Measurements from ENCODE around the gene RAMP1.

Gene RAMP1

GRCh38 chr2:237876061-237876526 is 16.7 kb downstream of the RAMP1 start:
- no peak for DNase-seq (ENCODE audit: extremely low read depth in 1 of 2, low read depth in 1 of 2)

- DNase-seq (ENCODE audit: extremely low read depth in 1 of 2, low read depth in 1 of 2) = no peak
Measured at GRCh38 chr2:237876532-237876931, 17.1 kb downstream of the RAMP1 start.

DNA sequence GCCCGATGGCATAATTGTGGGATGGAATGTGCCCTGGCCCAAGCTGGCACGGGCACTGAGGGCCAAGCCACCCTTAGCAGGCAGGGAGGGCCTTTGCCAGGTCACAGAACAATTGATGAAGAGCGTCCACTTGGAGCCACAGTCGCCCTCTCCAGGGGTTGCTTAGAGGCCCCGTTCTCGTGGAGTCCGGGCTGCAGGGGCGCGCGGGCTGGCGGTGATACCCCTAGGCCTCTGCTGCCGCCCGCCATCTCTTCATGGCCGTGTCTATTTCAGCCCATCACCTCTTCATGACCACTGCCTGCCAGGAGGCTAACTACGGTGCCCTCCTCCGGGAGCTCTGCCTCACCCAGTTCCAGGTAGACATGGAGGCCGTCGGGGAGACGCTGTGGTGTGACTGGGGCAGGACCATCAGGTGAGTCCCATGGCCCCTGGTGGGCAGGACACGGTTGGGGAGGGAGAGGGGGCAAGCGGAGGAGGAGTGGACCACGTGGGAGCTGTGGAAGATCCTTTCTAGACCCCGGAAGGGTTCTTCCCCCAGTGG is 17.6 kb downstream of the RAMP1 start:
- DNase-seq (ENCODE audit: extremely low read depth in 1 of 2, low read depth in 1 of 2) = no peak

- DNase-seq (ENCODE audit: extremely low read depth in 1 of 2, low read depth in 1 of 2) = no peak
Measured at GRCh38 chr2:237877576-237878307, 18.3 kb downstream of the RAMP1 start.

GRCh38 chr2:237878321-237879057 is 19.1 kb downstream of the RAMP1 start:
- no peak for DNase-seq (ENCODE audit: extremely low read depth in 1 of 2, low read depth in 1 of 2)

DNA sequence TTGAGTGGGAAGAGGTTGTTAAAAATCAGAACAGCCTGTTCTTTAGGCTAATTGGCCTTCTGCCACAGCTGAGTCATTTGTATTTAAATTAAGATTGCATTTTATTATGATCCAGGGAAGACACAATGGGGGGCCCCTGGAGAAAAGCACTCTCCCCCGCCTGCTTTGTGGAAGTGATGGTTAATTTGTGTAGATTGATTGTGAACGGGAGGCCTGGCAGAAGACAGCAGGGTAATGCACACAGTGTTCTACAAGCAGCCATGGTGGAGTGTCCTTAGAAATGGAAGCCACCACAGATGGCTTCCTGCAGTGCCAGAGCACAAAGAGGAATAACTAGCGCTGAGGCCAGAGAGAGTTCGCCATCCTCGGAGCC is 19.6 kb downstream of the RAMP1 start:
- no peak for DNase-seq (ENCODE audit: extremely low read depth in 1 of 2, low read depth in 1 of 2)

DNA sequence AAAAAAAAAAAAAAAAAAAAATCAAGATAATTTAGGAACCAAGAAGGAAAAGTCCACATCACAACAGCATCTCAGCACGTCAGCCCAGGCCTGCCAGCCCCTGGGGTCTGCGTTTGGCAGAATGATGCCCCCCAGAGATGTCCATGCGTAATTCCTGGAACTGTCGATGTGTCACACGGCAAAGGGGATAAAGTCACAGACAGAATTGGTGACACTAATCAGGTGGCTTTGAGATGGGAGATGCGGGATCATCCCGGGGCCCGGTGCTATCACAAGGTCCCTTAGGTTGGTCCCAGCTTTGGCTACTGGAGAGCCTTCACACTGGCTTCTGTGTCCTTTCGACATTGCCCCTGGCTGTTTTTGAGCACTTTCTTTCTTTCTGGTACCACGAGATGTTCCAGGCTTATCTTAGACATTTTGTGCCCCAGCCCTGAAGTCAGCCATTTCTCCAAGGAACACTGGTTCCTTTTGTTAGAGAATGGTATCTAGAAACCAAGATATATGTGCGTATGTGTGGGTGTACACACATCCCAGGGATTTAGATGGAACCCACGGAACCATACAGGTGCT is 20.7 kb downstream of the RAMP1 start:
- no peak for DNase-seq (ENCODE audit: extremely low read depth in 1 of 2, low read depth in 1 of 2)

GRCh38 chr2:237882510-237883481 is 23.4 kb downstream of the RAMP1 start:
- DNase-seq (ENCODE audit: extremely low read depth in 1 of 2, low read depth in 1 of 2) = no peak

DNA sequence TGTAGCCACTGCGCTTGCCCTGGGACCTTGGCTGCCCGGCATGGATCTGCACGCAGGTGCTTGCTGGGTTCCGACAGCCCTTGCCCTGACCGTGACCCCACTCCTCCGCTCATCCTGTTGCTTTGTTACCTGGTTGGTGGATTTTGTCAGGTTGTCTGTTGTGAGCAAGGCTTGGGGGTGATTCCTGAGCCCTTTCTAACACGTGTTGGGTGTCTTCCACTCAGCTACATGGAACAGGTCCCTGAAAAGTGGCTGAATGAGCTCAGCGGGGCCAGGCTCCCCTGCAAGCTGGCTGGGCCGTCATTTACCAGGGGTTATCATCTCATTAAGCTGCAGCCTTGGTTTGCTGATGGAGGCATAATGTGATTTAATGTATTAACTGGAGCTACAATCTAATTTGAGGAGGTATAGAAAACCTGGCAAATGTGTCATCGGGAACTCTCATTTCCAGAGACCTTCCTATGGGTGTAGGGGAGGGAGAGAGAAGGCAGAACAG is 24.6 kb downstream of the RAMP1 start:
- DNase-seq (ENCODE audit: extremely low read depth in 1 of 2, low read depth in 1 of 2) = no peak

GRCh38 chr2:237884681-237885080 is 25.3 kb downstream of the RAMP1 start:
- DNase-seq (ENCODE audit: extremely low read depth in 1 of 2, low read depth in 1 of 2) = no peak

GRCh38 chr2:237885111-237885930 is 25.9 kb downstream of the RAMP1 start:
- DNase-seq (ENCODE audit: extremely low read depth in 1 of 2, low read depth in 1 of 2) = no peak

- DNase-seq (ENCODE audit: extremely low read depth in 1 of 2, low read depth in 1 of 2) = no peak
Measured at GRCh38 chr2:237885931-237886684, 26.7 kb downstream of the RAMP1 start.

DNA sequence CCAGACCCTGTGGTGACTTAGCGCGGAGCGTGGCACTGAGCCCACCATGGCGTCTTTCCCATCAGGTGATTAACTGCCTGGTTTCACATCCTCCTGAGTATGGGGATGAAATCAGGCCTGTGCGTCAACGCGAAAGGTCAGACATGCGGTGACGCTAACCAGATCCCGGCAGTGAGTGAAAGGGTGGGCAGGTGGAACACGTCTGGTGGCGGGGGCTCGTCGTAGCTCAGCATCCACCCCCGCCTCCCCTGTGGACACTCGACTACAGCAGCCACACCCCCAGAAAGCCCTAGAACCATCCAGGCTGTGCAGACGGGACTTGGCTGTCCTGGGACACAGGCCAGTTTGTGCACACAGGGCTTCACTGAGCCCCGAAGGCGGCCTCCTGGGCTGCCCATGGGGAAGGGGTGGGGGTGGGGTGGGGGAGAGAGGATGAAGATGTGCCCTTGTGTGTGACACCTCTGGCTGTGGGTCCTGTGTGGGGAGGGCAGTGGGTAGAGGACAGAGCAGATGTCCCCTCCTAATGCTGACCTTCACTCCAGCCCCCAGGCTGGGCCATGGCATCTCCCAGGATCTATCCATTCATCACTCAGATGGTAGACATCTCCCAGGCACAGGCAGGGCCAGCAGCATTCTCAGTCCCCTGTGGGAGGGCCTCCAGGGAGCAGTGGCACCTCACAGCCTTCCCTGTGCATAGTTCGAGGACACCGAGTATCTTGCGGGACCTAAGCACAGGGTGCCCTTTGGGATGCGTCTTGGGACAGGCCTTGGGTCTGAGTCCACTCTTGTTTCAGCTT is 27.5 kb downstream of the RAMP1 start:
- no peak for DNase-seq (ENCODE audit: extremely low read depth in 1 of 2, low read depth in 1 of 2)

- no peak for DNase-seq (ENCODE audit: extremely low read depth in 1 of 2, low read depth in 1 of 2)
Measured at GRCh38 chr2:237888389-237888788, 29.0 kb downstream of the RAMP1 start.

- DNase-seq (ENCODE audit: extremely low read depth in 1 of 2, low read depth in 1 of 2) = no peak
Measured at GRCh38 chr2:237889016-237889415, 29.6 kb downstream of the RAMP1 start.

DNA sequence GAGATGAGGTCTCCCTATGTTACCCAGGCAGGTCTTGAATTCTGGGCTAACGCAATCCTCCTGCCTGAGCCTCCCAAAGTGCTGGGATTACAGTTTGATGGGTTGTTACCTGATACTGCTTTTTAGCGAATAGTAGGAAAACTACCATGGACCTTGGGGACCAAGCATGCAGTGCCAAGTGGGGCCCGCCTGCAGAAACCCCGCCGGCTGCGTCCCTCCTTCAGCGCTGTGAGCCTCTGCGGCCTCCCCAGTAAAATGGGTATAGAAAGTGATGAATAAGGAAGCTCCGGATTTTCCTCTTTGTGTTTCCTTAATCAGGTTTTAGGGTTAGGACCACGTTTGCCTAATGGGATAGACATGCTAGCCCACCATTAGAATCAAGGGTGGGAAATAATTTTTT is 30.4 kb downstream of the RAMP1 start:
- no peak for DNase-seq (ENCODE audit: extremely low read depth in 1 of 2, low read depth in 1 of 2)

DNA sequence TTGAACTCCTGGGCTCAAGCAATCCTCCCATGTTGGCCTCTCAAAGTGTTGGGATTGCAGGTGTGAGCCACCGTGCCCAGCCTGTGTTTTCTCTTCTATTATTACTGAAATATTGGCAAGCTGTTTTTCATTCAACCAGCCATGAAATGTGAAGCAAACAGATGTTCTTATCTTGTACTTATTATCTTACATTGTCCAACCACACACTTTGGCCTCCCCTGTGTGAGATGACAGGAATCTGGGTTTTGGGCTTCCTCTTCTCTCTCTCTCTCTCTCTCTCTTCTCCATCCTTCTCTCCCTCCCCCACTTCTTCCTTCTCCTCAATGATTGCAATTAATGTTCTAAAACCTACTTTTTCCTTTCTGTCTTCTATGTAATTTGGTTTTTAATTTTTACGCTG is 33.1 kb downstream of the RAMP1 start:
- no peak for DNase-seq (ENCODE audit: extremely low read depth in 1 of 2, low read depth in 1 of 2)

DNA sequence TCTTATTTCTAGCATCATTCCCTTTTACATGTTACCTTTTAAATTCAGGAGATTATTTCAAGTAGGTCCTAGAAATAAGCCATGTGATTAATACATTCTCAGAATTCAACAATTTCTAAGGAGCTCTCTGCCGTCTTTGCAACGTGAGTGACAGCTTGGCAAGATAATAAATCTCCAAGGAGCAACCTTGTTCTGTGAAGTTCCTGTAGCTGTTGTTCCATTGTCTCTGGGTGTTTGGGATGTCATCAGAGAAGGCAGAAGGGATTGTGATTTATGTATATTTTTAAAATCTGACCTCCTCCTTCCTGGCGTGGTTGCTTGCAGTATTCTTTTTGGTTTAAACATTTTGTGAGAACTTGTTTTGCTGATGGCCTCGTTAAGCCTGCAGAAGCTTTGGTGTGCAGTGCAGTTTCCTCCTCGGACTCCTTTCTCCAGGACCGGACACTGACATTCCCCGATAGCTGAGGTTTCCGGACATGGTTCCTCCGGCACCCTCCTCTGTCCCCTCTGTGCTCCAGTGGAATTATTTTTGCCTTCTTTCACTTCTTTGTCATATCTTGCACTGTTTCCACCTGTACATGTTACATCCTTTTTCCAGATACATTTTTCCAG is 33.7 kb downstream of the RAMP1 start:
- DNase-seq (ENCODE audit: extremely low read depth in 1 of 2, low read depth in 1 of 2) = no peak

Measured in stimulated activated CD8-positive, alpha-beta memory T cell treated with anti-CD3 and anti-CD28 coated beads, Interleukin-7, amount 100 ng/mL, for 48 hours (primary cell).